NT2/D1 (cell line): ENCODE results near the gene GABARAPL1.
"Not testable (repeated sequence)": the region's sequence is repeated elsewhere in the genome, so short reads cannot be mapped to it uniquely, and the experiment has no call there.

ENCODE experiments used
- DNase-seq: peaks from one replicate; pipeline ENCODE4 v3.0.0-alpha.2; 2011; ENCODE audit warnings: low read depth, low spot score
- H3K27me3 ChIP-seq: 2 replicates; pipeline ENCODE4 v1.6.0; 2011; ENCODE audit warnings: mild to moderate bottlenecking; ENCODE audit not compliant: insufficient read length, insufficient read depth
- H3K36me3 ChIP-seq: 2 replicates; pipeline ENCODE4 v1.6.1; 2011; ENCODE audit warnings: mild to moderate bottlenecking, low read length, mixed read lengths; ENCODE audit not compliant: insufficient read depth, insufficient read length
- H3K4me1 ChIP-seq: 2 replicates; pipeline ENCODE4 v1.5.1; 2011; ENCODE audit not compliant: insufficient read depth, insufficient read length
- H3K4me3 ChIP-seq: 2 replicates; pipeline ENCODE4 v1.5.1; 2011; ENCODE audit warnings: low read depth; ENCODE audit not compliant: insufficient read length
- H3K9ac ChIP-seq: 2 replicates; pipeline ENCODE4 v1.6.0; 2011; ENCODE audit warnings: low read depth; ENCODE audit not compliant: insufficient read length
- H3K9me3 ChIP-seq: 2 replicates; pipeline ENCODE4 v1.5.1; 2011; ENCODE audit warnings: mild to moderate bottlenecking, low read length; ENCODE audit not compliant: insufficient read depth
- SUZ12 ChIP-seq: IDR thresholded peaks from 2 replicates; pipeline ENCODE4 v1.6.1; 2011; ENCODE audit not compliant: insufficient read length, insufficient read depth; ENCODE audit errors: extremely low read depth
- YY1 ChIP-seq: IDR thresholded peaks from 2 replicates; pipeline ENCODE4 v1.6.1; 2011; ENCODE audit not compliant: insufficient read length, insufficient read depth
- ZNF274 ChIP-seq: IDR thresholded peaks from 2 replicates; pipeline ENCODE4 v1.6.1; 2011; ENCODE audit warnings: mild to moderate bottlenecking, low read depth, low read length

Gene GABARAPL1

DNA sequence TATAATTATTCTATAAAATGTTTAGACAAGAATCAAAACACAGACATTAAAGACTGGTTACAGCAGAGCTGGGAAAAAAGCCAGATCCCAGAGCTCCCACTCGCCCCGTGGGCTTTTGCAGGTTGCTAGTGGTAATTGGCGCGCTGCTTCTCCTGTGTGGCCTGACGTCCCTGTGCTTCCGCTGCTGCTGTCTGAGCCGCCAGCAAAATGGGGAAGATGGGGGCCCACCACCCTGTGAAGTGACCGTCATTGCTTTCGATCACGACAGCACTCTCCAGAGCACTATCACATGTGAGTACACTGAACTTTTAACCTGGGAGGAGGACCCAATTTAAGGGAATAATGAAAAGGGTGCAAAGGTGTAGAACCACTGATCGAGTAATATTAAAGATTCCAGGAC lies 26.4 kb upstream of the GABARAPL1 start:
- Histone ChIP-seq H3K9ac (no peak overlapping the region), H3K4me1 (peaks cover 7% of the 10 kb centered on the region), H3K9me3 (no peaks in the 10 kb centered on the region), H3K4me3 (no peak overlapping the region), H3K27me3 (no peaks in the 10 kb centered on the region), H3K36me3 (no peaks in the 10 kb centered on the region)
- TF ChIP-seq ZNF274 (no peak), YY1 (no peak), SUZ12 (no peak)
- no peak for DNase-seq

DNA sequence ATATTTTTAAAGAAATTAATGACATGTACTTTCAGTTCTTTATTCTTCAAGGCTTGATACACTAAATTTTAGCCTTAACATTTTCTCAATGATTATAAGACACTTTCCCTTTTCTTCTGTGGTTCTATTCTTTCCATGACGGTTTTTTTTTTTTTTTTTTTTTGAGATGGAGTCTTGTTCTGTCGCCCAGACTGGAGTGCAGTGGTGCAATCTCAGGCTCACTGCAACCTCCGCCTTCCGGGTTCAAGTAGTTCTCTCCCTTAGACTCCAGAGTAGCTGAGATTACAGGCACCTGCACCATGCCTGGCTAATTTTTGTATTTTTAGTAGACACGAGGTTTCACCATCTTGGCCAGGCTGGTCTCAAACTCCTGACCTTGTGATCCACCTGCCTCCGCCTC lies 25.7 kb upstream of the GABARAPL1 start:
- H3K27me3 ChIP-seq, H3K9ac ChIP-seq, H3K36me3 ChIP-seq, H3K4me1 ChIP-seq, DNase-seq, H3K9me3 ChIP-seq, H3K4me3 ChIP-seq: not testable (repeated sequence)

DNA sequence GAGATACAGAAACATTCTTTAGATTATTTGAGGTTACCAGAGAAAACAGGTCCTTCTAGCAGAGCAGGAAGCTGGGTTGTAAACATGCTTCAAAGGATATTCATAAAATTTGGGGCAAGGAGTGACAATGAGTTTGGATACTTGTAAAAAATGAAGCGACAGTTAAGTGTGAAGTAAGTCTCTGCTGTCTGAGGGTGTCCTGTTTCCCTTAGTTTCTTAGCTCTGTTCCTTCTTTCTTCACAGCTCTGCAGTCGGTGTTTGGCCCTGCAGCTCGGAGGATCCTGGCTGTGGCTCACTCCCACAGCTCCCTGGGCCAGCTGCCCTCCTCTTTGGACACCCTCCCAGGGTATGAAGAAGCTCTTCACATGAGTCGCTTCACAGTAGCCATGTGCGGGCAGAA lies 23.0 kb upstream of the GABARAPL1 start:
- no peaks in the 10 kb centered on the region for H3K9me3 ChIP-seq
- no peak overlapping the region for H3K4me3 ChIP-seq
- no peak for DNase-seq
- TF ChIP-seq SUZ12, result no peak
- no peak for TF ChIP-seq ZNF274
- TF ChIP-seq YY1, result no peak
- H3K36me3 ChIP-seq, result no peaks in the 10 kb centered on the region
- H3K9ac ChIP-seq, result no peak overlapping the region
- no peaks in the 10 kb centered on the region for H3K27me3 ChIP-seq
- H3K4me1 ChIP-seq, result peaks cover 7% of the 10 kb centered on the region

DNA sequence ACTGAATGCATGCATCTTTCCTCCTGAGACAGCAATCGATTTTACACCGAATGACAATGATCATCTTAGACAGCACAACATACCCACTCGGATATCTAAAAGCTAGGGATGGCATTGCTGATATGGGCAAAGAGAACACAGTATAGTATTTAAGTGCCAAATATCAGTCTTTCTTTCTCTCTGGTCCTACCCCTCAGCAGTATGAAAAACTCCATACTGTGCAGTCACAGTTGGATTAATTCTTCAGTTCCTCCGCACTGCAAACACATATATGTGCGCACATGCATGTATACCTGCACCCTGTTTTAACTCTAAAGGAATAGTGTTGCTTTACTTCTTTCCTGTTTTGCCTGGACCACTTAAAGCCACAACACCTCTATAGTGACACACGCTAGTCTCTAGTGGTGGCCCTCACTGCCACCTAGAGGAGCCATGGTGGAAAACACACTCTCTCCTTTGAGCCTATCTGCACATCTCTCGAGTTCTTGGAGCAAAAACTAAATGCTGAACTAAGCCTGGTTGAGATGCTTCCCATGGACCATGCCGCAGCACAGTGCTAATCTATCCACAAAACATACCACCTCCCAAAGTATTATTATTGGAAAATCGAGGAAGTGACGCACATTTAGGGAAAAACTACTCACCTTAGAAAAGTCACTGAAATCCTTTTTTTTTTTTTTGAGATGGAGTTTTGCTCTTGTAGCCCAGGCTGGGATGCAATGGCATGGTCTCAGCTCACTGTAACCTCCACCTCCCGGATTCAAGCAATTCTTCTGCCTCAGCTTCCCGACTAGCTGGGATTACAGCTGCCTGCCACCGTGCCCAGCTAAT lies 21.9 kb upstream of the GABARAPL1 start:
- H3K9ac ChIP-seq, result no peak overlapping the region
- no peaks in the 10 kb centered on the region for H3K9me3 ChIP-seq
- no peaks in the 10 kb centered on the region for H3K36me3 ChIP-seq
- peaks cover 7% of the 10 kb centered on the region for H3K4me1 ChIP-seq
- H3K27me3 ChIP-seq, result no peaks in the 10 kb centered on the region
- H3K4me3 ChIP-seq, result no peak overlapping the region
- no peak for TF ChIP-seq ZNF274
- TF ChIP-seq YY1, result no peak
- no peak for TF ChIP-seq SUZ12
- DNase-seq, result peak; percentile 87

DNA sequence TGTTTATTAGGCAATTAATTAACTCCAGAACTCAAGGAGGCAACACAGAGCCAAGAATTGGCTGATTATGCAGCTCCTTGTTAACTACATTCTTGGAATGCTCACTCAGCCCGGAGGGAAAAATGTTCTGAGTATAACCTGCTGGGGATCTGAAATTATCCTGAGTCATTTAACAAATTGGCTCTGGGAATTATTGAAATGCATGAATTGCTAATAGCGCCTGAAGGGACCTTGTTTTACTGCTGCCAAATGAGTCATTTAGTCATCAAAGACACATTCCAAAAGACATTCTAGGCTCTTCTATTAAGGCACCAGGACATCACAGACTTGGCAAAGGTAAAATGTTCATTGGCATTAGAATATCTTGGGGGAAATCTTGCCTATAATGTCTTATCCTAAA lies 20.8 kb upstream of the GABARAPL1 start:
- H3K9me3 ChIP-seq, result no peaks in the 10 kb centered on the region
- DNase-seq, result peak; percentile 54
- H3K4me1 ChIP-seq, result peaks cover 7% of the 10 kb centered on the region
- no peaks in the 10 kb centered on the region for H3K36me3 ChIP-seq
- H3K4me3 ChIP-seq, result no peak overlapping the region
- no peak for TF ChIP-seq YY1
- TF ChIP-seq SUZ12, result no peak
- TF ChIP-seq ZNF274, result no peak
- H3K9ac ChIP-seq, result no peak overlapping the region
- H3K27me3 ChIP-seq, result no peaks in the 10 kb centered on the region

DNA sequence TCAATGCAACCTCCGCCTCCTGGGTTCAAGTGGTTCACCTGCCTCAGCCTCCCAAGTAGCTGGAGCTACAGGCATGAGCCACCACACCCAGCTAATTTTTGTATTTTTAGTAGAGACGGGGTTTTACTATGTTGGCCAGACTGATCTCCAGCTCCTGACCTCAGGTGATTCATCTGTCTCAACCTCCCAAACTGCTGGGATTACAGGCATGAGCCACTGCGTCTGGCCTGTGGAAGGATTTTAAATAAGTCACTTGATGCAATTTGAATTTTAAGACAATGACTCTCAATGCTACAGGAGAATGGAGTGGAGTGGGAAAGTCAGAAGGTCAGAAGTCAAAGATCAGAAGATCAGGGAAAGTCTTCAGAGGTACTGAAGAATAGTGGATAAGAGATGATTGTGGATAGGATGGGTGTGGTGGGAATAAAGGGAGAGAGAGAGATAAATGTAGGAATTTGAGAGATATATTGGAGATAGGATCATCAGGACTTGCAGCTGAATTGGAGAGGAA lies 18.5 kb upstream of the GABARAPL1 start:
- TF ChIP-seq SUZ12 (no peak), YY1 (no peak), ZNF274 (no peak)
- Histone ChIP-seq H3K27me3 (no peaks in the 10 kb centered on the region), H3K4me1 (peaks cover 7% of the 10 kb centered on the region), H3K9me3 (no peaks in the 10 kb centered on the region), H3K4me3 (no peak overlapping the region), H3K36me3 (no peaks in the 10 kb centered on the region), H3K9ac (no peak overlapping the region)
- DNase-seq, result no peak

DNA sequence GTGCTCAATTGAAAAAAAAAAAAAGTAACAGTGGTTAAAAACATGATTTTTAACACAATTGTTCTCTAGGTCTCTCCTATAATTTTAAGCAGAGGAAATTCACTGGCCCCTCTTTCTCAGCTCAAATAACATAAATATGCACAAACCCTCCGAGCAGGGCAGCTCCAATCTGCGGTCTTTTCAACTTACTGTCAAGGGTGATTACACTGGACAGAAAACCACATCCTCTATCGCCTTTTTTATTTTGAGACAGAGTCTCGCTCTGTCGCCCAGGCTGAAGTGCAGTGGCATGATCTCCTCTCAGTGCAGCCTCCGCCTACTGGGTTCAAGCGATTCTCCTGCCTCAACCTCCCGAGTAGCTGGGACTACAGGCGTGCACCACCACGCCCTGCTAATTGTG lies 16.5 kb upstream of the GABARAPL1 start:
- Histone ChIP-seq H3K9me3 (no peaks in the 10 kb centered on the region), H3K36me3 (no peaks in the 10 kb centered on the region), H3K4me3 (no peak overlapping the region), H3K9ac (no peak overlapping the region), H3K4me1 (peaks cover under 1% of the 10 kb centered on the region), H3K27me3 (no peaks in the 10 kb centered on the region)
- no peak for DNase-seq
- TF ChIP-seq YY1 (no peak), ZNF274 (no peak), SUZ12 (no peak)
